ENCODE measurements around the gene PRSS35.
A peak's percentile ranks its signal among the peaks of the same experiment; 100 is the strongest.
"Not testable (repeated sequence)": the region's sequence is repeated elsewhere in the genome, so short reads cannot be mapped to it uniquely, and the experiment has no call there.

PRSS35 gene, protein sequence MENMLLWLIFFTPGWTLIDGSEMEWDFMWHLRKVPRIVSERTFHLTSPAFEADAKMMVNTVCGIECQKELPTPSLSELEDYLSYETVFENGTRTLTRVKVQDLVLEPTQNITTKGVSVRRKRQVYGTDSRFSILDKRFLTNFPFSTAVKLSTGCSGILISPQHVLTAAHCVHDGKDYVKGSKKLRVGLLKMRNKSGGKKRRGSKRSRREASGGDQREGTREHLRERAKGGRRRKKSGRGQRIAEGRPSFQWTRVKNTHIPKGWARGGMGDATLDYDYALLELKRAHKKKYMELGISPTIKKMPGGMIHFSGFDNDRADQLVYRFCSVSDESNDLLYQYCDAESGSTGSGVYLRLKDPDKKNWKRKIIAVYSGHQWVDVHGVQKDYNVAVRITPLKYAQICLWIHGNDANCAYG

GRCh38 chr6:83511901-83512681 is at the start of gene PRSS35:
PRSS35 (plus strand) TSS chr6:83512534; CDS start chr6:83523442, 10,908 bp downstream.
- DNase-seq, result peak; percentile 32

DNA sequence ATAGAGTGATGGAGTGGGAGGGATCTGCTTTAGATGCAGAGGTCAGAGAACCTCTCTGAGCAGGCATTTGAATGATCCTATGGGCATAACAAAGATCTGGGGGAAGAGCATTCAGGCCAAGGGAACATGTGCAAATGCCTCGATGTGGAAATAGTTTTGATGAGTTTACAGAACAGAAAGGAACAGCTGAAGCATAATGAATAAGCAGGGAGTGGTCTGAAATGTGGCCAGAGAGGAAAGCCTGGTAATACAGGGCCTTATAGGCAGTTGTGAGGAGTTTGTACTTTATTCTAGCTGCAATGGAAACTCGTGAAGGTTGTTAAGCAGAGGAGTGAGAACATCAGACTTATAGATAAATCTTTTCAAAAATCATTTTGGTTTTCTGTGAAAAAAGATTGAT is 48.4 kb upstream of the PRSS35 start:
- no peak for DNase-seq

GRCh38 chr6:83464381-83465140 is 47.8 kb upstream of the PRSS35 start:
- no peak for DNase-seq

DNA sequence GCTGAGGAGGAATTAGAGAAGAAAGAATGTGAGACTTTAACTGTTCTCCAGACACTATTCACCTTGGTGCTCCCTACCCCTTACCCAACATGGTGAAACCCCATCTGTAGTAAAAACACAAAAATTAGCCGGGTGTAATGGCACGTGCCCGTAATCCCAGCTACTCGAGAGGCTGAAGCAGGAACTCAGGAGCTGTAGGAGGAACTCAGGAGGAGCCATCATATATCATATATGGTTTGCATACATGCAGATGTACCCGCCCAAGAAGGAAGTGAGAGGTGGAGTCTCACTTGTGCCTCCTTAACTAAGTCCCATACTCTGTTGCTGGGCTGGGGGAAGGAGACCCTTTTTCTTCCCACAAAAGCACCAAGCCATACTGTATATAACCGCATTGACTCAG is 46.0 kb upstream of the PRSS35 start:
- DNase-seq, result no peak

- DNase-seq, result no peak
Measured at GRCh38 chr6:83467620-83468036, 44.7 kb upstream of the PRSS35 start.

DNA sequence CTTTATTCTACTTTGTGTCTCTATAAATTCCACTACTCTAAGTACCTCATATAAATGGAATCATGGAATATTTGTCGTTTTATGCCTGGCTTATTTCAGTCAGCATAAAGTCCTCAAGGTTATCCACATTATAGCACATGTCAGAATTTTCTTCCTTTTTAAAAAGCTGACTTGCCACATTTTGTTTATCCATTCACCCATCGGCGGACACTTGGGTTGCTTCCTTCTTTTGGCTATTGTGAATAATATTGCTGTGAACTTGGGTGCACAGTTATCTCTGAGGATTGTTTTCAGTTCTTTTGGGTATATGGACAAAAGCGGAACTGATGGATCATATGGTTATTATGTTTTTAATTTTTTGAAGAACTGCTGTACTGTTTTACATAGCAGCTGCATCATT is 42.3 kb upstream of the PRSS35 start:
- DNase-seq, result no peak

DNA sequence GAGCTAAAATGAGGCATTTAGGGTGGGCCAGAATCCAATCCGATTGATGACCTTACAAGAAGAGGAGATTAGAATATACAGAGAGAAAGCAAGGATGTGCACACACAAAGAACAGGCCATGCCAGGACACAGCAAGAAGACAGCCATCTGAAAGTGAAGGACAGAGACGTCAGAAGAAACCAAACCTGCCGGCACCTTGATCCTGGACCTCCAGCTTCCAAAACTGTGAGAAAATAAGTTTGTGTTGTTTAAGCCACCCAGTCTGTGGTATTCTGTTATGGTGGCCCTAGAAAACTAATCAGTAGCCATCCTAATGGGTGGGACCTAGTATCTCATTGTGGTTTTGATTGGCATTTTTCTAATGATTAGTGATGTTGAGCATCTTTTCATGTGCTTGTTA is 41.7 kb upstream of the PRSS35 start:
- no peak for DNase-seq

GRCh38 chr6:83472767-83473166 is 39.6 kb upstream of the PRSS35 start:
- no peak for DNase-seq

DNA sequence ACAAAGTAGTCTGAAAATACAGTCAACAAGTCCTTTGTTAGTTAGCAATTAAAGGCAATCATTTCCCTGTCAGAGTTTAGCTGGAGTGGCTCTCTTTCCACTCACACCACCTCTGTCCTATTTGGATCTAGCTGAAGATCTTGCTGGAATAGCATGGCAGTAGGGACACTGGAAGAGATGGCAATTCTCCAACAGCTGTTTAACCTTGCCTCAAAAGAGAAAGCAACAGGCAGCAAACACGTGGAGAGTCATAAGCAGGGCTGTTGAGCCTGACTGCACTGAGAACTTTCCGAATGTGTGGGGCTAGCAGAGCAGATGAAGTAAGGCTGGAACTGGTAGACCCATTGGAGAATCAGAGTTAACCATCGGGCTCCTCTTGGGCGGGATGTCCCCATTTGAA is 38.0 kb upstream of the PRSS35 start:
- no peak for DNase-seq

DNA sequence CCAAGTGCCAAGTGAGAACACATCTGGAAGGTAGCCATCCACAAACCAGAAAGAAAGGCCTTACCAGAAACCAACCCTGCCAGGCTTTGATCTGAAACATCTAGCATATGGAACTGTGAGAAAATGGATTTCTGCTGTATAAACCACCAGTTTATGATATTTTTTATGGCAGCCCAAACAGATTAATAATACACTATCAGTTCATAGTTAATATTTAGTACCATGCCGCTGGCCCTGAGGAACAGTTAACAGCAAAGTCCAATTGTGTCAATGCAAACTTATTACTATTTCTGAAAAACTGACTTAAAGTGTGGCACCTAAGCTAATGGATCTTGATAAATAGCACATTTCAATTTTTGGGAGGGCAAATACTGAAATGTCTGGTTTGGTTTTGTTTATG is 35.4 kb upstream of the PRSS35 start:
- DNase-seq, result no peak

DNA sequence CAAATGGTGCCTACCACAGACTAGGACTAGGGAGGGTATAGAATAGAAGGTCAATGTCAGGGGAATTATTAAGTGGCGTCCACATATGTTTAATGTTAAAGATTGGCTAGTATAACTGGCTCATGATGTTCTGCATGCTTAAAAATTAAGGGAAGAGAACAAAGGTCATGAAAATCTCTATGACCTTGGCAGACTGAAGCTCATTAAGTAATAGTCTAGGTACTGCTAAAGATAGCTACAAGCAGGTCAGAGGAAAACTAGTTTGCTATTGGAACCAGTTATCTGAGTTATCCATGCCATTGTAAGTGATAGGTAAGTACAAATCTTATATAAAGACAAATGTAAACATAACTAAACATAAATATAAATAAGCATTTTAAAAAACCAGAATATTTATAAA is 32.9 kb upstream of the PRSS35 start:
- no peak for DNase-seq

DNA sequence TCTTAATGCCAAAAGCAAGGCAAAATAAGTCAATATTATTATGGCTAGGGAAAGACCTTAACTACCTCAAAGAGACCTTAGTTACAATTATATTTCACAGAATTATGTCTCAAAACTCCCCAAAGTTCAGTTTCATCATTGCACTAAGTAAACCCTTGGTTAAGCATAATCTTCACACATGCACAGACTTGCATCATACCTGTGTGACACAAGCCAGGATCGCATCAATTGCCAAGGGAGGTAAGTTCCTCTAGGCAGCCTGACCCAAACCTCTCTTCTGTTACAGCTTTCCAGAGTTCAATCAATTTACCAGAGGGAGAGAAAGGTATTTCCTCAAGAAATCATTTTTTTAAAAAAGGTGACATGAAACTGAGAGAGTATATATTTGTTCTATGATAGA is 31.9 kb upstream of the PRSS35 start:
- DNase-seq, result no peak

DNA sequence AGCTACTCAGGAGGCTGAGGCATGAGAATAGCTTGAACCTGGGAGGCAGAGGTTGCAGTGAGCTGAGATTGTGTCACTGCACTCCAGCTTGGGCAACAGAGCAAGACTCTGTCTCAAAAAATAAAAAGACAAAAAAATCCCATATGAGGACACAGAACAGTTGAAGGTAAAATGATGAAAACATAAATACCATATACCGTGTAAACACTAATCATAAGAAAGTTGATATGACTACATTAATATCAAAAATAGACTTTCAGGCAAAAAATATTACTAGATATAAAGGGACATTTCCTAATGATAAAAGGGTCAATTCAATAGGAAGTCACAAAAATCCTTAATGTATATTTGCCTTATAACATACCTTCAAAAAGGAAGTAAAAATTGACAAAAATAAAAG is 30.4 kb upstream of the PRSS35 start:
- DNase-seq, result not testable (repeated sequence)

GRCh38 chr6:83488448-83488847 is 23.9 kb upstream of the PRSS35 start:
- DNase-seq, result no peak

- DNase-seq, result no peak
Measured at GRCh38 chr6:83488861-83489260, 23.5 kb upstream of the PRSS35 start.

GRCh38 chr6:83490217-83490807 is 22.0 kb upstream of the PRSS35 start:
- DNase-seq, result no peak

DNA sequence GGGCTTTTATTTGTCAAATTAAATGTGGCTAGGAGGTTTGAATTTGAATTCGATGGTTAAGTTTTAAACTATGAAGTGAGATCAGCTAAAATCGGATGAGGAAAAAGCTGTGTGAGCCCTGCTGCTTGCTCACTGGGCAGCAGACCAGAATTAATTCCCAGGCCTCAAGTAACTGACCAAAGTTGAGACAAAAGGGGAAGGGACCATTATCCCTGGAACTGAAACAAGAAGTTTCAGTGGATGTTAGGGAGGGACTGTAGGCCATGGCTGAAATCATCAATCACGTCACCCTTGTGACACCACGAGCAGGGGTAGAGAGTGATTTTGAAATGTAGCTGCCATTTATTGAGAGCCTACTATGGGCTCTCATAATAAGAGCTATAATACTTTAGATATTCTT is 7.0 kb upstream of the PRSS35 start:
- DNase-seq, result no peak

DNA sequence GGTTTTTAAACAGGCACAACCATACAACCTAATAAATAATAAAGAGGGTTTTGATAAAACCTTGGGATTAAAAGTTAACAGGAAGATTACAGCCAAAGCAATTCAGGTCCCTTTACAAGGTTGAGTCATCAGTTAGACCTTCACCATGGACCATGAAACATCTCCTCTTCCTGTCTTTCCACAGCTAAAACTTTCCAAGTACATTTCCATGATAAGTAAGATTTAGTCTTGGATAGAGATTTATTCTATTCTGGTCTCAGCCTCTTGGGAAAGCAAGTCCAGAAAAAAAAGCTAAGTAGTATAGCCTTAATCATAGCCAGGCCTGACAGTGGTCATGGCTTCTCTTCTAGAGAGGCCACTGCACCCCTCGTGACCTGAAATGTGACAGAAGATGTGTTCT is 2.9 kb upstream of the PRSS35 start:
- no peak for DNase-seq

- DNase-seq, result no peak
Measured at GRCh38 chr6:83510791-83511190, 1.5 kb upstream of the PRSS35 start.

DNA sequence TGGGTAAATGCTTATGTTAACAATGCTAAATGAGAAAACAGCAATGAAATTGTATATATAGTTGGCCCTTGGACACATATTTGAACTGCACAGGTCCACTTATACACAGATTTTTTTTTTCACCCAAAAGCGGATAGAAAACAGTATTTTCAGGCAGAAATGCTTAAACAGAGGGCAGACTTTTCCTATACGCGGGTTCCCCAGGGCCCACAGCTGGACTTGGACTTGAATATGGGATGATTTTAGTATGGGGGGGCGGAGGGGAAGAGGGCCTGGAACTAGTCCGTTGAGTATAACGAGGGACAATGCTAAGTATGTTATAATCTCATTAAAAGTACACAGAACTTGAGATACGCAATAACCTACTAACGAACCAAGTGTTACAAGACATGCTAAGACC is 1.1 kb upstream of the PRSS35 start:
- DNase-seq, result no peak

DNA sequence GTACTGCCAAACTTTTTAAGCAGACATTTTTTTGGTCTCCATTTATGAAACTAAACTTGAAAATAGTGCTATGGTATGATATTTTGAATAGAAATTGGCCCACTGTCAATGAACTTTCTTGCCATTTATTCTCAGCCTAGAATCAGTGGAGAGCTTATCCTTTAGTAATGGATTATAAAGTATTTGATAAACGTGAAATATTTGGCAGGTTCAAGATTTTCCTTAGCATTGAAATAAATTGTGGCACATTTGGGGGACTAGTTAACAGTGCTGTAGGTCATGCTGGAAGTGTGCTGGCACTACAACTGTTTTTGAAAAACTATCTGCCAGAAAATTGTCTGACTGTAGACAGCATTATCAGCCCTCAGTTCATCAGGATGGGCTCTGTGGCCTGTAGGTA is 2.1 kb downstream of the PRSS35 start:
- no peak for DNase-seq

GRCh38 chr6:83514866-83515466 is 2.6 kb downstream of the PRSS35 start:
- DNase-seq, result peak; percentile 10

DNA sequence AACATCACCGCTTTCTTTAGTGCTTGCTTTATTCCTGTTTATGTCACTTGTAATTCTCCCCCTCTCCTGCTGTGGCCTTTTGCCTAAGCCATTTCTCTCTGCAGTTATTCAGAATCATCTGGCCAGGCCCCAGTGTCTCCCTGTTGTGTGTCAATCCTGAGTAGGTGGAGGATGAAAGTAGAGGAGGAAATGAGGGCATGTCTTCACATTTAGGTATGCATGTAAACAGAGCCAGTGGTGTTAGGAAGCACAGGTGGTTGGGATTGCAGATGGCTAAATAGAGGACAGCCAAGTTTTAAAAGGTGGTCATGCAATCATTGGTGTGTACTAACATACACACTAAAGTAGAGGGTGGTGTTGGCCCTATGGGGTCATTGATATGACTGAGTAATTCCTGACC is 5.2 kb downstream of the PRSS35 start:
- DNase-seq, result no peak

All from T1000 (cell line).